Measurements from ENCODE around the gene DCLK1. TPM values are rescaled to one million over a fixed set of nuclear protein-coding genes. Genes with fewer than 3 reads are reported as not detected.

The DCLK1 gene
- total RNA-seq, 1 experiment from 2014 or later: not detected

GRCh38 chr13:35925669-35926068, 205.5 kb downstream of the DCLK1 start:
- in situ Hi-C loops (cut with HindIII; ENCODE audit: low pct_unique_long_range_greater_than_20kb, low sequenced_read_pairs): no loop called here

GRCh38 chr13:35923347-35923746, 207.8 kb downstream of the DCLK1 start:
- Histone ChIP-seq H3K9me3 (ENCODE audit: control insufficient read depth, insufficient read depth, low read depth, low read length) (no peaks in the 10 kb centered on the region), H3K4me3 (ENCODE audit: low read depth in 2 of 2, low read length in 2 of 2) (no peak overlapping the region), H3K27ac (ENCODE audit: low read length) (no peak overlapping the region), H3K36me3 (ENCODE audit: control insufficient read depth, insufficient read depth, low read length) (no peaks in the 10 kb centered on the region), H3K4me1 (ENCODE audit: control insufficient read depth, insufficient read depth, low read length) (no peaks in the 10 kb centered on the region), H3K27me3 (ENCODE audit: control insufficient read depth, insufficient read depth, low read length) (no peaks in the 10 kb centered on the region)
- ChIA-PET POLR2A (no interaction called here), CTCF (no interaction called here)
- no peak for TF ChIP-seq TCF7L2 (IDR thresholded peaks at IDR 0.05; ENCODE audit: low read depth, low read length)
- ATAC-seq: no peak; the same call in 1 of the 2 replicates
- in situ Hi-C loops (cut with HindIII; ENCODE audit: low pct_unique_long_range_greater_than_20kb, low sequenced_read_pairs): no loop called here
- intact Hi-C loops (cut with micrococcal nuclease; ENCODE audit: unreplicated experiment): no loop called here
- no peak for DNase-seq (ENCODE audit: low read depth, low spot score)
- no TSS peak for BruUV-seq (replicated peaks)

More at GRCh38 chr13:35925669-35926068, 205.5 kb downstream of the DCLK1 start:
- ChIA-PET POLR2A (interaction anchor here (0.5 kb wide), 1 partner anchor 41 kb away, joined by 5 read pairs; no protein-coding TSS in a partner anchor), CTCF (interaction anchor here (0.7 kb wide), 1 partner anchor 36 kb away, joined by 6 read pairs; no protein-coding TSS in a partner anchor)
- DNase-seq (ENCODE audit: low read depth, low spot score) (no peak), ATAC-seq (no peak)
- TF ChIP-seq REST (IDR thresholded peaks at IDR 0.05; ENCODE audit: insufficient read depth in 1 of 2, low read depth in 2 of 2, low read length in 1 of 2): no peak
- no peak for TF ChIP-seq SIN3A (IDR thresholded peaks at IDR 0.05; ENCODE audit: borderline replicate concordance, insufficient read depth, low read depth, low read length)
- TF ChIP-seq CTCF (IDR thresholded peaks at IDR 0.05): no peak
- TF ChIP-seq POLR2AphosphoS5 (IDR thresholded peaks at IDR 0.05; ENCODE audit: low read depth, low read length): no peak
- TF ChIP-seq TCF7L2 (IDR thresholded peaks at IDR 0.05; ENCODE audit: low read depth, low read length): no peak
- intact Hi-C loops (cut with micrococcal nuclease; ENCODE audit: unreplicated experiment): no loop called here
- H3K9me3 ChIP-seq (ENCODE audit: control insufficient read depth, insufficient read depth, low read depth, low read length): no peaks in the 10 kb centered on the region
- H3K4me3 ChIP-seq (ENCODE audit: low read depth in 2 of 2, low read length in 2 of 2): no peak overlapping the region
- no peaks in the 10 kb centered on the region for H3K36me3 ChIP-seq (ENCODE audit: control insufficient read depth, insufficient read depth, low read length)
- H3K4me1 ChIP-seq (ENCODE audit: control insufficient read depth, insufficient read depth, low read length): no peaks in the 10 kb centered on the region
- H3K27me3 ChIP-seq (ENCODE audit: control insufficient read depth, insufficient read depth, low read length): no peaks in the 10 kb centered on the region
- H3K27ac ChIP-seq (ENCODE audit: low read length): no peak overlapping the region
- no TSS peak for BruUV-seq (replicated peaks)

GRCh38 chr13:35920816-35921215, 210.4 kb downstream of the DCLK1 start:
- no peak for ATAC-seq
- H3K27ac ChIP-seq (ENCODE audit: low read length): no peak overlapping the region
- no peaks in the 10 kb centered on the region for H3K36me3 ChIP-seq (ENCODE audit: control insufficient read depth, insufficient read depth, low read length)
- H3K27me3 ChIP-seq (ENCODE audit: control insufficient read depth, insufficient read depth, low read length): no peaks in the 10 kb centered on the region
- TF ChIP-seq REST (IDR thresholded peaks at IDR 0.05; ENCODE audit: insufficient read depth in 1 of 2, low read depth in 2 of 2, low read length in 1 of 2): no peak
- TF ChIP-seq CTCF (IDR thresholded peaks at IDR 0.05): no peak
- TF ChIP-seq SIN3A (IDR thresholded peaks at IDR 0.05; ENCODE audit: borderline replicate concordance, insufficient read depth, low read depth, low read length): no peak
- TF ChIP-seq POLR2AphosphoS5 (IDR thresholded peaks at IDR 0.05; ENCODE audit: low read depth, low read length): no peak
- intact Hi-C loops (cut with micrococcal nuclease; ENCODE audit: unreplicated experiment): no loop called here
- no peaks in the 10 kb centered on the region for H3K9me3 ChIP-seq (ENCODE audit: control insufficient read depth, insufficient read depth, low read depth, low read length)
- POLR2A ChIA-PET: interaction anchor here (0.5 to 0.7 kb wide), 2 partner anchors 27 to 840 kb away, joined by 3 to 5 read pairs; no protein-coding TSS in a partner anchor
- no peak overlapping the region for H3K4me3 ChIP-seq (ENCODE audit: low read depth in 2 of 2, low read length in 2 of 2)
- CTCF ChIA-PET: no interaction called here
- DNase-seq (ENCODE audit: low read depth, low spot score): no peak
- H3K4me1 ChIP-seq (ENCODE audit: control insufficient read depth, insufficient read depth, low read length): no peaks in the 10 kb centered on the region
- in situ Hi-C loops (cut with HindIII; ENCODE audit: low pct_unique_long_range_greater_than_20kb, low sequenced_read_pairs): no loop called here
- no TSS peak for BruUV-seq (replicated peaks)
